Astrocyte of the spinal cord (primary cell): ENCODE data around the gene ADGRG1.

ENCODE experiments used
- DNase-seq: peaks from one replicate; pipeline ENCODE4 v3.0.0; 2011; ENCODE audit warnings: low read depth, low spot score
- H3K4me3 ChIP-seq: 2 replicates; pipeline ENCODE4 v1.5.1; 2011; ENCODE audit warnings: low read depth, mild to moderate bottlenecking, low read length, moderate library complexity
- CTCF ChIP-seq: IDR thresholded peaks from 2 replicates; pipeline ENCODE4 v1.5.1; 2012; ENCODE audit warnings: low read depth, mild to moderate bottlenecking, low read length, inconsistent platforms
- in situ Hi-C: cut with HindIII; loops from 2 replicates; pipeline ENCODE4 v1.10.0; 2017; ENCODE audit warnings: low sequenced_read_pairs

The ADGRG1 gene

DNA sequence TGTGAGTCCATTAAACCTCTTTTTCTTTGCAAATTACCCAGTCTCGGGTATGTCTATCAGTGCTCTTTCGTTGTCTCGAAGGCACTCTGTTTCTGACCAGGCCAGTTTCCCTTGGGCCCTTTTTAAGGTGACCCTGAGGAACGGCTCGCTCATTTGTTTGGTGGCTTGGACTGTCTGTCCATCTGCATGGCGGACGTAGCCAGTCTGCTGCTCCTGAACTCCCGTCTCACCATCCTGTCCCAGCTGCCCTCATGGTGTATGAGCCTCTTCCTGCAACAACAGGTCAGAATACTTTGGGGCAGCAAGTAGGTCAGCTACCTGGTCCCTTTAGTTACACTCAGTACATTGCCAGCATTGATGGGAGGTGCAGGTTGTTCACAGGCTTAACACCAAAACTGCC lies 85.2 kb downstream of the ADGRG1 start:
- no peak for TF ChIP-seq CTCF
- in situ Hi-C loops = no loop called here
- H3K4me3 ChIP-seq = no peak overlapping the region
- DNase-seq = no peak

GRCh38 chr16:57714047-57714446 lies 85.6 kb downstream of the ADGRG1 start:
- H3K4me3 ChIP-seq = no peak overlapping the region
- DNase-seq = no peak
- TF ChIP-seq CTCF = no peak
- in situ Hi-C loops = no loop called here
